ENCODE data around the gene DMC1. TPM values are rescaled to one million over a fixed set of nuclear protein-coding genes. Genes with fewer than 3 reads are reported as not detected.

The DMC1 gene
- total RNA-seq, 2 donors from 2014 or later, result 3.1 TPM; not detected in 1

DNA sequence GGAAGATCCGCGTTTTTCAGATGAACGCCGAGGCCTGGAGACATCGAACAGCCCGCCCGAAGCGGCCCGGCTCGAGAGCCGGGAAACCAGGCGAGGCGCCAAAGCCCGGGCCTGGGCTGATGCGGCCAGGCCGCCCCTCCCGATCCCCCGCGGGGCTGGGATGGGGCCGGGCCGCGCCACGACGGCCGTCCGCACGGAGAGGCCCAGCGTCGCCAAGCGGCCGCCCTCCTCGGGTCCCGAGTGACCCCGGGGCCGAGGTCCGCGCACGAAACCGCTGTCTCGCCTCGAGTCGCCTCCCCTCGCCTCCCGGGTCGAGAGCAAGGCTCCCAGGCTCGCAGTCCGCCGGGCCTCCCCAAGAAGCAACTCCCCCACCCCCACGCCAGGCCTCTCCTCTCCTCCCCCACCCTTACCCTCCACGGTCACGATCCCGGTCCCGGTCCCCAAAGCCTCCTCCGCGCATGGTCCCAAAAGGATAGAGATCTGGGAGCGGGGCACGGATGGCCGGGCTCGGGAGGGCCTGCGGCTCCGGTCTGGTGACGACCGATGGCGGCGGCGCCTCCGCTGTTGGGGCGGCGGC is 64.4 kb downstream of the DMC1 start:
- peaks cover 20 to 50% of the 10 kb centered on the region in 2 donors for H3K4me1 ChIP-seq (ENCODE audit: control insufficient read depth in 1 of 2, low read depth in 2 of 2)
- H3K4me3 ChIP-seq, result peak overlapping the region; percentile 95
- peak; percentile 47 for ATAC-seq (ENCODE audit: insufficient number of reproducible peaks, low FRiP score, low read depth)

GRCh38 chr22:38504731-38505540 is 65.0 kb downstream of the DMC1 start:
- Histone ChIP-seq H3K27me3 (replicated peaks; ENCODE audit: insufficient read depth) (no peaks in the 10 kb centered on the region), H3K36me3 (peaks cover 5% of the 10 kb centered on the region), H3K4me3 (peak overlapping the region; percentile 95), H3K27ac (peak overlapping the region; percentile 99 to 100), H3K9me3 (no peaks in the 10 kb centered on the region), H3K4me1 (ENCODE audit: control insufficient read depth in 1 of 2, low read depth in 2 of 2) (peaks cover 20 to 57% of the 10 kb centered on the region in 2 donors)
- TF ChIP-seq, protein P1, sequence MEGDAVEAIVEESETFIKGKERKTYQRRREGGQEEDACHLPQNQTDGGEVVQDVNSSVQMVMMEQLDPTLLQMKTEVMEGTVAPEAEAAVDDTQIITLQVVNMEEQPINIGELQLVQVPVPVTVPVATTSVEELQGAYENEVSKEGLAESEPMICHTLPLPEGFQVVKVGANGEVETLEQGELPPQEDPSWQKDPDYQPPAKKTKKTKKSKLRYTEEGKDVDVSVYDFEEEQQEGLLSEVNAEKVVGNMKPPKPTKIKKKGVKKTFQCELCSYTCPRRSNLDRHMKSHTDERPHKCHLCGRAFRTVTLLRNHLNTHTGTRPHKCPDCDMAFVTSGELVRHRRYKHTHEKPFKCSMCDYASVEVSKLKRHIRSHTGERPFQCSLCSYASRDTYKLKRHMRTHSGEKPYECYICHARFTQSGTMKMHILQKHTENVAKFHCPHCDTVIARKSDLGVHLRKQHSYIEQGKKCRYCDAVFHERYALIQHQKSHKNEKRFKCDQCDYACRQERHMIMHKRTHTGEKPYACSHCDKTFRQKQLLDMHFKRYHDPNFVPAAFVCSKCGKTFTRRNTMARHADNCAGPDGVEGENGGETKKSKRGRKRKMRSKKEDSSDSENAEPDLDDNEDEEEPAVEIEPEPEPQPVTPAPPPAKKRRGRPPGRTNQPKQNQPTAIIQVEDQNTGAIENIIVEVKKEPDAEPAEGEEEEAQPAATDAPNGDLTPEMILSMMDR (IDR thresholded peaks at IDR 0.05), result no peak
- ATAC-seq (ENCODE audit: insufficient number of reproducible peaks, low FRiP score, low read depth), result no peak
- no peak for DNase-seq (ENCODE audit: low spot score)

More for the DNA sequence above, 64.4 kb downstream of the DMC1 start:
- no peaks in the 10 kb centered on the region for H3K27me3 ChIP-seq (replicated peaks; ENCODE audit: insufficient read depth)
- TF ChIP-seq, protein P1 (IDR thresholded peaks at IDR 0.05), result no peak
- H3K36me3 ChIP-seq, result no peaks in the 10 kb centered on the region
- H3K9me3 ChIP-seq, result no peaks in the 10 kb centered on the region
- peak; percentile 25 for DNase-seq (ENCODE audit: low spot score)
- peak overlapping the region; percentile 99 to 100 for H3K27ac ChIP-seq

- Histone ChIP-seq H3K4me3 (peak overlapping the region; percentile 95), H3K4me1 (ENCODE audit: control insufficient read depth in 1 of 2, low read depth in 2 of 2) (peaks cover 20 to 72% of the 10 kb centered on the region in 2 donors), H3K27ac (peak overlapping the region; percentile 15 to 26), H3K27me3 (replicated peaks; ENCODE audit: insufficient read depth) (no peaks in the 10 kb centered on the region), H3K9me3 (no peaks in the 10 kb centered on the region), H3K36me3 (peaks cover 23% of the 10 kb centered on the region)
- ATAC-seq (ENCODE audit: insufficient number of reproducible peaks, low FRiP score, low read depth) (no peak), DNase-seq (ENCODE audit: low spot score) (no peak)
- TF ChIP-seq, protein P1 (IDR thresholded peaks at IDR 0.05), result no peak
Observed at GRCh38 chr22:38503021-38503420, 67.0 kb downstream of the DMC1 start.

DNA sequence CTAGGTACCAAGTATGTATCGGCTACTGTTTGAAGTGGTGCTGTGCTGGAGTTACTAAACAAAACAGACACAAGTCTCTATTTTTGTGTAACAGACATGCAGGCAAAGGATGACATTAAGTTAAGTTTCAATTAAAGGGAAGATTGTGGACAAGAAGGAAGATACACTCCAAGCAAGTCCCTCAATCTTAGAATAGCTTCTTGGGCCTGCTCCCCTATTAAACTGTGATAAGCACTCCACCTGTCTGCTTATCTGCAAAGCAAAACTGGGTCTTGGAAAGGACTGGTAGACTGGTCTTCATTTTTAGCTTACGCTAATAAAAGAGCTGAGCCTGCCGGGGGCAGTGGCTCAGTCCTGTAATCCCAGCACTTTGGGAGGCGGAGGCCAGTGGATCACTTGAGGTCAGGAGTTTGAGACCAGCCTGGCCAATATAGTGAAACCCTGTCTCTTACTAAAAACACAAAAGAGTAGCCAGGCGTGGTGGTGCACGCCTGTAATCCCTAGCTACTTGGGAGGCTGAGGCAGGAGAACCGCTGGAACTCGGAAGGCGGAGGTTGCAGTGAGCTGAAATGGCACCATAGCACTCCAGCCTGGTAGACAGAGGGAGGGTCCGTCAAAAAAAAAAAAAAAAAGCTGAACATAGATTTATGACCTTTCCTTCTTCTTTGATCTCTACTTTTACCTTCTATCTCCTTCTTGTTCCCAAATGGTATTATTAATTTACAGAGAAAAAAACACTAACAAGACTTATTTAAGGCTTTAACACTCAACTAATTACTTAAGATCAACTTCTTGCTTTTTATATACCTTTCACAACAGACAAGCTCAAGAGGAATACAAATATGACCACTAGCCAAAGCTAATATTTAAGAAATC is 67.9 kb downstream of the DMC1 start:
- TF ChIP-seq, protein P1 (IDR thresholded peaks at IDR 0.05), result no peak
- Histone ChIP-seq H3K36me3 (peaks cover 32% of the 10 kb centered on the region), H3K9me3 (no peaks in the 10 kb centered on the region), H3K4me1 (ENCODE audit: control insufficient read depth in 1 of 2, low read depth in 2 of 2) (peaks cover 20 to 69% of the 10 kb centered on the region in 2 donors), H3K27me3 (replicated peaks; ENCODE audit: insufficient read depth) (no peaks in the 10 kb centered on the region), H3K4me3 (peak overlapping the region; percentile 95), H3K27ac (peak overlapping the region in 1 of 2 donors; percentile 26)
- DNase-seq (ENCODE audit: low spot score) (no peak), ATAC-seq (ENCODE audit: insufficient number of reproducible peaks, low FRiP score, low read depth) (no peak)
